DMS 273 (cell line): ENCODE measurements around the gene PHF14.
A peak's percentile ranks its signal among the peaks of the same experiment; 100 is the strongest.

Experiments
- DNase-seq: peaks from one replicate; lab custom pipeline; 2025; ENCODE audit not compliant: unreplicated experiment; lab: John Stamatoyannopoulos, UW

The PHF14 gene

DNA sequence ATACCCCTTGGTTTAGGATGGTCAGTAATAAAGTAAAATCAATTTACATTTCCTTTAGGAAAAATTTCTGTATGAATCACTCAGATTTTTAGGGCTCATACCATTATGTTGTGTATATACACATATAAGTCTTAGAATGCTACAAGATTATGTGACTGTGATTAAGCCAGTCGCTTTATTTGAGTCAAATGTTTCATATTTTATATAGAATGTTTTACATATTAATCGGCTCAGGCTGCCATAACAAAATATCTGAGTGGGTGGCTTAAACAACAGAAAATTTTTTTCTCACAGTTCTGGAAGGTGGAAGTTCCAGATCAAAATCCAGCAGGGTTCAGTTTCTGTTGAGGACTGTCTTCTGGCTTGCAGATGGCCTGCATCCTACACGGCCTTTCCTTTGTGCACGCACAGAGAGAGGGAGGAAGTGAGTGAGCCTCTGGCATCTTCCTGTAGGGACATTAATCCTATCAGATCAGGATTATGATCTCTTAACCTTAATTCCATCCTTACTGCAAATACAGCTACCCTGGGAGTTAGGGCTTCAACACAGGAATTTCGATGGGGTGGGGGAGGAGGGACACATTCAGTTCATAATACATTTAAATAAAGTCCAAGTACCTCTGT, 198.0 kb downstream of the PHF14 start:
- peak; percentile 21 for DNase-seq

- no peak for DNase-seq
Observed at GRCh38 chr7:11172835-11173234, 199.2 kb downstream of the PHF14 start.

GRCh38 chr7:11175371-11175770, 201.7 kb downstream of the PHF14 start:
- no peak for DNase-seq

GRCh38 chr7:11175887-11176286, 202.2 kb downstream of the PHF14 start:
- DNase-seq: no peak

DNA sequence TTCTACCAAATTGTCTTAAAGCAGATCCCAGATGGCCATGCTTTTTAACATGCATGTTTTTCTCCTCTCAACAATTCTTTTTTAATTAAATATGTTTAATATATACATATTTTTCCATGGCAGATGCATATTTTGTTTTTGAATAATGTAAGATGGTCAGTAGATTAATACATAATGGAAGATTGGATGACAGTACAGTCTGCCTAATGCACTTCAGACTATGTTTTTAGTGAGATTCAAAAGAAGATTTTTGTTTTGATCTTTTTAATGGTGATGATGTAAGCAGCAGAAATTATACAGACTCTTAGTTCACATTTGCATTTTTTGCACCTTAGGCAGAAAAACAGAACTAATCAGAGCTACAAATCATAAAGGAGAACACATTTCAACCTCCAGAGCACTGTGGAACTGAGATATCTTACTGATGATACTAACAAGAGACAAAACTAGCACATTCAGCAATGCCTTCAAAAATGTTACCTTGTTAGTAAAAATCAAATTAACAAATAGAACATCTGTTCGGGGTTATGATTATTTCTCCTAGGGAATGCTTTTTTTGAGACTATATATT, 203.4 kb downstream of the PHF14 start:
- DNase-seq: peak; percentile 15

DNA sequence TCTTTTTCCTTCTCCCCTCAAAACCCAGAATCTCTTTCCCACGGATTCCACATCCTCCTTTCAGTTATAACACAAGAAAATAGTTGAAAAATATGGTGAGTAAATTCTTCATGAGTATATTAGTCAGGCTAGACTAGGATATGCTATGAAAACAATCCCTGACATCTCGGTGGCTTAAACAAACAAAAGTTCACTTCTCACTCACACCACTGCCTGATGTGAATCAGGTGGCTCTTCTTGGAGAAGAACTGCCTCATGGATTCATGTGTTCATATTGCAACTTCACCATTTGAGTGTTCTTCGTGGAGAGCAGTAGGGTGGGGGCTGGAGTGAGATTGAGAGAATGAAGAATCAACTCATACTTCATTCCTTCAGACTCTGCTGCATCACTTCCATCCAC, 204.1 kb downstream of the PHF14 start:
- no peak for DNase-seq

DNA sequence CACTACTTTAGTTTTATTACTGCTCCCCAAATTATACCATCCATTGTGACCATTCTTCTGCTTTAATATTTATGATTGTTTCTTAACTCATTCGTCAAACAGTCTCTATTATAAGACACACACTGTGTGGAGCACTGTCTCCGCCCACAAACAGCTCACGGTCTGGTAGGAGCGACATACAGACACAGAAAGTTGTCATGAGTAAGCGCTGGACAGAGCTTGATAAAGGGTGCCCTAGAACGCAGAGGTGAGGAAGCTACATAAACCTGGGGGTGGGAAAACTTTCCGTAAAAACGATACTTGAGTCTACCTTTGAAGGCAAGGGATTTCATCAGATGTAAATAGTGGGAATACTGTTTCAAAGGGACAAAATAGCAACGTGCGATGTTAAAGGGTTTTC, 207.9 kb downstream of the PHF14 start:
- DNase-seq: no peak

GRCh38 chr7:11182736-11183135, 209.1 kb downstream of the PHF14 start:
- no peak for DNase-seq

- DNase-seq: no peak
Observed at GRCh38 chr7:11185179-11185815, 211.6 kb downstream of the PHF14 start.

GRCh38 chr7:11188529-11189310, 215.0 kb downstream of the PHF14 start:
- DNase-seq: no peak

DNA sequence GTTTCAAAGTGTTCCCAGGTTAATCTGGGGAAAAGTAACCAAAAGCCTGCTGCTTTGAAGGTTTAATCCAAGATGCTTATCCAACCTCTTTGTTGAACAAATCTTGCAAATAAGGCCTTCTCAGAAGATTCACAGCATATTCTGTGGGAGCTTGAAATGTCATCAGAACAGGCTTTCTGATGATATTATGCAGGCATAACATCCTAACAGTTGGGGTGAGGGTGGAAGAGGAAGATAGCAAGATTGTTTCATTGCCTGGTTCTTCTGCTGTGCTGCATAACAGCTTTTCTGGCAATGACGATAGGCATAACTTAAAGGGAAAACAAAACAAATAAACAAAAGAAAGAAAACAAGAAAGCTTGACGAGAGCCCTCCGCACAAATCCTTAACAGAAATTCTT, 217.4 kb downstream of the PHF14 start:
- DNase-seq: no peak

- peak; percentile 72 for DNase-seq
Observed at GRCh38 chr7:11191574-11192220, 218.0 kb downstream of the PHF14 start.

GRCh38 chr7:11192506-11192905, 218.8 kb downstream of the PHF14 start:
- peak; percentile 42 for DNase-seq

DNA sequence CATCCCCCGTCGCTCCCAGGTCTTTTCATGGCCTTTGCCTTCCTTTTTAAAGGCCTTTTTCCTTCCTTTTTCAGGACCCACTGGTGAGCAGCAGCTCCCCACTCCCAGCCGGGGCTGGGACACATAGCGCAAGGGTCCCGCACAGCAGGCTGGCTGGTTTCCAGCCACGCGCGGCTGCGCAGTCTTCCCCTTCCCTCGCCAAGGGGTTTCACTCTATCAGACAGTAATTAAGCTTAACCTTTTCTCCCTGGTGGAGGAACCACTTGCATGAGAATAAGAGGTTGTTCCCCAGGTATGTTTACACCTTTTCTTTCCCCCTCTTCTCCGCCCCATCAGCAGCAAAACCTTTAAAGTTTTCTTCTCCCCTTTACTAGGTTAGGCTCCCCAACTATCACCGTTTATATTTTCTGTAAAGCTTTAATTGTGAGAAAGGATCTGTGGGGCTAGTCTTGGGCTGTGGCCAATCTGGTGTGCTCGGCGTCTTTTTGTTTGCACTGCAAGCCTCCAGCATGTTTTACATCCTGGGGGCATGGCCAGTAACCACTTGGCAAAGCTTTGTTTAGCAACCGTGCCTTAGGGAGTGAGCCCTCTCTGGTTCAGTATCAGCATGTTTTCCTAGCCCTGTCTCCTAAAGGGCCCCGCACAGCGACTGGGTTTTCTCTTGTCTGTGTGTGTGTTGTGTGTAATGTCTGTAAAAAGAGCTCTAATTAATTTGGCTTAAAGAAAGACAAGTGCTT, 219.6 kb downstream of the PHF14 start:
- peak; percentile 89 for DNase-seq

GRCh38 chr7:11193888-11194287, 220.2 kb downstream of the PHF14 start:
- peak; percentile 72 for DNase-seq

DNA sequence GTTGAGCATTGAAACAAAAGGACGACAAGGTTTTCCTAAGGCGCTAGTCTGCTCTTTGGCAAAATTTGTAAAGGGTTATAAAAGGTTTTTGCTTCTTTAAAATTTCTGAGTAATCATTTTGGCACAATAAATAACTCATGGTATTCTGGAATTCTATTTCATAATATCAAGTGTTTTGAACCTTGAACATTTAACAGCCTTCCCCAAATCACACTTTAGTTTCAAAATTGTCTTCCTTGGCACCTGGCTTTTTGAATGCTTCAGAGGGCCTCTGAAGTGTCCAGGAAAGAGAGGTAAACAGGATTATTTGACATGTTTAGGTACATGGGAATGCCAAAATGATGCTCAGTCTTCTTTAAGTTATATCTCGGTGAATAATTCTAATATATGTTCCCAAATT, 220.8 kb downstream of the PHF14 start:
- DNase-seq: no peak

GRCh38 chr7:11195502-11195901, 221.8 kb downstream of the PHF14 start:
- peak; percentile 16 for DNase-seq

GRCh38 chr7:11196143-11196542, 222.5 kb downstream of the PHF14 start:
- DNase-seq: no peak

DNA sequence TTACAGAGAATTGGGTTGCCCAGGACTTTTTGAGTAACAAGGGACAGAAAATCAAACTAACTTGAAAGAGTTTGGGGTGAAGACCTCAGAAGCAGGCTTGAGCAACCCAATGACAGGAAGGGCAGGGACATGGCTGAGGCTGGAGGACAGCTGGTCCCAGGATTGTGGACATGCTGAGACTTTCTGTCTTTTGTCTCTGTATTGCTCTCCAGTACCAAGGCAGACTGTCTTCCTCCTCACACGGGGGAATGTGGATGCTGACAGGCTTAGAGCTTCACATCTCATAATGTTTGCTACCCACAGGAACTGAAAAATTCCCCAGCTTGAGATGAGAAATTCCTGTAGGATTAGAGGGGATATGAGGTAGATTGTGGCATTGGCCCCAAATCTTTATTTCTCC, 229.6 kb downstream of the PHF14 start:
- no peak for DNase-seq

GRCh38 chr7:11203683-11204082, 230.0 kb downstream of the PHF14 start:
- peak; percentile 57 for DNase-seq
